IPS-18c (cell line): ENCODE results near the gene C22orf23.

Experiments
- H3K4me3 ChIP-seq: 2 replicates; pipeline ENCODE4 v1.7.0; 2013; ENCODE audit warnings: low read depth, mild to moderate bottlenecking, low read length, moderate library complexity; ENCODE audit not compliant: insufficient read depth
- H3K9me3 ChIP-seq: one replicate; pipeline ENCODE4 v1.6.1; 2013; ENCODE audit warnings: mild to moderate bottlenecking, low read length, moderate library complexity; ENCODE audit not compliant: control insufficient read depth, insufficient read depth

C22orf23 gene

GRCh38 chr22:37897807-37898206 lies 55.6 kb downstream of the C22orf23 start:
- H3K9me3 ChIP-seq, result peaks cover 2% of the 10 kb centered on the region
- no peak overlapping the region for H3K4me3 ChIP-seq

- H3K9me3 ChIP-seq, result peaks cover 2% of the 10 kb centered on the region
These were observed 56.5 kb downstream of the C22orf23 start for GRCh38 chr22:37896939-37897338.

GRCh38 chr22:37896181-37896592 lies 57.2 kb downstream of the C22orf23 start:
- Histone ChIP-seq H3K9me3 (no peaks in the 10 kb centered on the region), H3K4me3 (no peak overlapping the region)

More at GRCh38 chr22:37896939-37897338, 56.5 kb downstream of the C22orf23 start:
- no peak overlapping the region for H3K4me3 ChIP-seq

- no peaks in the 10 kb centered on the region for H3K9me3 ChIP-seq
These were observed 58.3 kb downstream of the C22orf23 start for GRCh38 chr22:37894939-37895670.

GRCh38 chr22:37893583-37893983 lies 59.8 kb downstream of the C22orf23 start:
- Histone ChIP-seq H3K9me3 (no peaks in the 10 kb centered on the region), H3K4me3 (no peak overlapping the region)

More at GRCh38 chr22:37894939-37895670, 58.3 kb downstream of the C22orf23 start:
- no peak overlapping the region for H3K4me3 ChIP-seq
